Renal pelvis (tissue), 4 donors: ENCODE measurements around the gene SOCS1. TPM values are rescaled to one million over a fixed set of nuclear protein-coding genes. Genes with fewer than 3 reads are reported as not detected.

ENCODE experiments used
- DNase-seq: peaks from one replicate; pipeline ENCODE4 v3.0.0-alpha.2; 2013
- polyA plus RNA-seq, 3 donors: library from polyadenylated mRNA; unstranded; fragments of 120-200 nt; gene quantifications; one replicate each; pipeline ENCODE4 v1.2.1, GENCODE V29; 2013; ENCODE audit not compliant: insufficient read length in 3 of 3

The SOCS1 gene
- polyA plus RNA-seq, 3 donors: 4.8 to 9.1 (median 6.6) TPM

DNA sequence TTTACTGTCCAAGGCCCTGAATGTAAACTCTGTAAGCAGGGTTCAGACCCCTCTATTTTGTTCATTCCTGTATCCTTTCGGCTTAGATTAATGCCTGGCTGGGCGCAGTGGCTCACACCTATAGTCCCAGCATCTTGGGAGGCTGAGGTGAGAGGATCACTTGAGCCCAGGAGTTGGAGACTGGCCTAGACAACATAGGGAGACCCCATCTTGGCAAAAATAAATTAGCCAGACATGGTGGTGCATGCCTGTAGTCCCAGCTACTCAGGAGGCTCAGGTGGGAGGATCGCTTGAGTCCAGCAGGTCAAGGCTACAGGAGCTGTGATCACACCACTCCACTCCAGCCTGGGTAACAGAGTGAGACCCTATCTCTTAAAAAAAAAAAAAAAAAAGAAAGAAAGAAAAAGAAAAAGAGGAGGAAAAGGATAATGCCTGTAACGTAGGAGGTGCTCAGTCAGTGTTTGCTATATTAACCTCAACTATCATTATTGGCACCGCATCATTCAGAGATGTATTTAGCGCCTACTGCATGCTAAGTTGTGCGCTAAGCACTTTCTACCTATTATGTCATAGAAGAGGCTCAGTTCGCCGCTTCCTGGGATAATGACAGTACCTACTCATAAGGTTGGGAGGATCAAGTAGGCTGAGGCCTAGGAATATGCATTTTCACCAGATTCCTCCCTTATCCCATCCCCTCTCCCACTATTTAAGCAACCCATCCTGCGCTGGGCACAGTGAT lies 5.0 kb downstream of the SOCS1 start:
- no peak for DNase-seq

DNA sequence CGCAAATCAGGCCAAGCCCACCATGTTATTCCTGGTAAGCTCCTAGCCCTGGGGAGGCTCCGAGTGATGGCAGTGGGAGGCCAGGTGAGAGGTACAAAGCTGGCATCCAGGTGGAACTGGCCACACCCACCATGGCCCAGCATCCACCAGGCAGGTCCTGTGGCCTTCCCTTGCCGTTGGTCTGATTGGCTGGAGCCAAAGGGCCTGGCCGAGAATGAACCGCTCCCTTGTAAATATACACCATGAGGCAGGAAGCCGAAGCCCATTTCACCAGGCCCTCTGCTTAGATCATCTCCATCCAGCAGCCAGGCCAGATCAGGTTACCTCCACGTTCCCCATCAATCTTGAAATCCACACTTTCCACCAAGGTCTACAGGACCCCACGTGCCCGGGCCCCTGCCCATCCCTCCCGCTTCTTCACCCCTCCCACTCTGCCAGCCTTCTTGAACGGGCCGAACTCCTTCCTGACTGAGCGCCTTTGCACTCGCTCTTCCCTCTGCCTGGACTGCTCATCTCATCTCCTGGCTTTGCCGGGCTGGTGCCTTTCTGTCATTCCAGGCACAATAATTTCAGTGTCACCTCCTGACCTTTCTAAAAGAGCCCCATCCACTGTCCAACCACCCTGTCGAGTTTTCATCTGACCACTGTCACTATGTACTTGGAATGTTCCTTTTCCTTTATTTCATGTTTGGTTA lies 5.8 kb downstream of the SOCS1 start:
- peak; percentile 78 for DNase-seq

DNA sequence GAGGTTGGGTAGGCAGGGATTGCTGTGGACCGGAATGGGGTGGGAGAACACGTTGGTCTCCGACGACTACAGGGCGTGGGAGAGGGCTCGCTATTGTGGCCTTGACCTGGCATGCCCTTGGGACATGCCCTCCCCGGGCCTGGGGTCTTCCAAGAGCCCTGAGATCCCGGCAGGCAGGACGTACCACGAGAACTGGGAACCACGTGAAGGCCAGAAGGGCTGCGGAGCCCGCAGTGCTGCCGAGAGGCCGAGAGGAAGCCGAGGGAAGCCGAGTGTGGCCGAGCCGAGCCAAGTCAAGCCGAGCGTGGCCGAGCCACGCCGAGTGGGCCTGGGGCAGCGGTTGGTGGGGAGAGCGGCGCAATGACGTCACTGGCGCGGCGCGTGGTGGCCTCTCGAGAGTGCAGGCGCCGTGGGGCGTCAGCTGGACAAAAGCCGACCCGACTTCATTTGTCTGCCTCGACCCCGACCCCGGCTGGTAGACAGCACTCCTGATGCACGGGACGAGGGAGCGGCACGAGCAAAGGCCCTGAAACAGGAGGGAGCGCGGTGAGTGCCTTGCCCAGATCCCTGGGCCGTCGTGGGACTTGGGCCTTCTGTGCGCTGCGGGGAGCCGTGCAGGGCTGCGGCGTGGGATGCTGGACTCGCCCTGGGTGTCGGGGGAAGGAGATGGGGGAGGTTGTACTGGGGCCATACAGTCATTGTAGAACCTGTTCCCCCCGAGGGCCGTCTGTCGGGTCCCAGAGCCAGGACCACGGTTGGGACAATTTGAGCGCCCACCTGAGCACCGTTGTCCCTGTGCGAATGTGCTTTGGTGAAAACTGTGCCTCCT lies 6.6 kb downstream of the SOCS1 start:
- DNase-seq: no peak

DNA sequence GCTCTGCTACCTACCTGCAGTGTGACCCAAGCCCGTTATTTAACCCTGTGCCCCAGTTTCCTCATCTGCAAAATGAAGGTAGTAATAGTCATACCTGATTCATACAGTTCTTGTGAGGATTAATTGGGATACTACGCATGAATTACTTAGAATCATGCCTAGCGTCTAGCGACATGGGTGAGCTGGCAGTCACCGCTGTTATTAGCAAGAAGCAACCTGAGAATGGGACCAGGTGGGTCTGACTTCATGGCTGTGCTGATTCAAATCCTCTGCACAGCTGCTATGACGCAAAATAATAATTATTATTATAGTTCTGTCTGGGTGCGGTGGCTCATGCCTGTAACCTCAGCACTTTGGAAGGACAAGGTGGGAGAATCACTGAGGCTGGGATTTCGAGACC lies 7.9 kb downstream of the SOCS1 start:
- DNase-seq: no peak

DNA sequence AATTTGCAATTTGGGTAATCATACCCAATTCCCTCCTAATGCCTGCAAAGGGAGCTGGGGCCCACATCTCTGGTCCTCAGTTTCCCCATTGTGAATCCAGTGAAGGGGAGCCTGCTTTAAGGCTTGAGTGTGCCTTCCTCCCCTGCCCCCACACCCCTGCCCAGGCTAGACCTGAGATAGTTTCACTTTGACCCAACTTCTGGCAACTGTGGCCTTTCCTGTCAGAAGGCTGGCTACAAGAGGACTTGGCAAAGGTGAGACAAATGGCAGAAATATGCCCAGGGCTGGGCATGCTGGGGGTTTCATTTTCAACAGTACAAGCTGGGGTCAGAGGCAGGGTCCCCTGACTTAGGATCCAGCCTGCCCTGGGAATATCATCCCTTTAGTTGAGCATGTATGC lies 10.0 kb downstream of the SOCS1 start:
- no peak for DNase-seq

DNA sequence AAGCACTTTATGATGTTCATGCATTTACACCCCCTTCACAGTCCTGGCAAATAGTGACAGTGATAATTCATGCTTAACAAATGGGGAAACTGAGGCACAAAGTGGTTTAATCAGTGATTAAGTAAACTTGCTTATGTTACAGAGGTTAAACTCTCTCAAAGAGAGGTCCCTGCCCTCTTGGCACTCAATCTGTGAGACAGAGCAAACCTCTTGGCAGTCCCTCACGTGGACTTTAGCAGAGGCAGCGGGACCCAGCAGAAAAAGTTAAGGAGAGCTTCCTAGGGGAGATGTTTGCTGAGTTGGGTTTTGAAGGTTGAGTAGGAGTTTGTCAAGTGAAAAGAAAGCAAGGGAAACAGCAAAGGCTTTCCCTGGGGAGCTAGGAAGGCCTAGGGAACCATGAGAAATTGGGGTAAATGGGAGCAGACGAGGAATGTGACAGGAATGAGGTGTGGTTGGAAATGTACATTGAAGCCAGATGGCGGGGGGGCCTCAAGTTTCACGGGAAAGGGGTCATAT lies 10.7 kb downstream of the SOCS1 start:
- DNase-seq: no peak

DNA sequence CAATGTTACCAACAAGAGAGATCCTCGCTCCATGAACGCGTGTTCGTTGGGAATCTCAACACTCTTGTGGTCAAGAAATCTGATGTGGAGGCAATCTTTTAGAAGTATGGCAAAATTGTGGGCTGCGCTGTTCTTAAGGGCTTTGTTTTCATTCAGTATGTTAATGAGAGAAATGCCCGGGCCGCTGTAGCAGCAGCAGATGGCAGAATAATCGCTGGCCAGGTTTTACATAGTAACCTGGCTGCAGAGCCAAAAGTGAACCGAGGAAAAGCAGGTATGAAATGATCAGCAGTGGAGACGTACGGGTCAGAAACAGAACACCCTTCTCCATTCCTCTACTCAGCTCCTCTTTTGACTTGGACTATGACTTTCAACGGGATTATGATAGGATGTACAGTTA lies 13.3 kb downstream of the SOCS1 start:
- no peak for DNase-seq

DNA sequence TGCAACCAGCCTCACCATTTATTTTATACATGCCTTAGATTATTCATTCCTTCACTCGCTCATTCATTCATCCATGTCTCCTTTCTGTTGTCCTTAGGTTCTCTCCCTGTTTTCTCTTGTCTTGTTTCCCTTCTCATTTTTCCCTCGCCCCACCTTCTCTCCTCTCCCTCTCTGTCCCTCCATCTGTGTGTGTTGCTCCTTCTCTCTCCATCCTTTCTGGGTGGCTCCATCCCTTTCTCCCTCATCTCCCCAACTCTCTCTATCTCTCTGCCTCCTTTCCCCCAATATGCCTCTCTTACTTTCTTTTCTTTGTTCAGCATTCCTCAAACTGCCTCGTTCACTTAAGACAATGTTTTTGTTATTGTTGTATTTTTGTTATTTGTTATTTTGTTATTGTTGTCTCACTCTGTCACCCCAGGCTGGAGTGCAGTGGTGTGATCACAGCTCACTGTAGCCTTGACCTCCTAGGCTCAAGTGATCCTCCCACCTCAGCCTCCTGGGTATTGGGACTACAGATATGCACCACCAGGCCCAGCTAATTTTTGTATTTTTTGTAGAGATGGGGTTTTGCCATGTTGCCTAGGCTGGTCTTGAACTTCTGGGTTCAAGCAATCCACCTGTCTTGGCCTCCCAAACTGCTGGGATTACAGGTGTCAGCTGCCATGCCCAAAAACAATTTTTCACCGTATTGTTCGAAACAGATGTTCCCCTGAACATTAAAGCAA lies 14.4 kb downstream of the SOCS1 start:
- no peak for DNase-seq

DNA sequence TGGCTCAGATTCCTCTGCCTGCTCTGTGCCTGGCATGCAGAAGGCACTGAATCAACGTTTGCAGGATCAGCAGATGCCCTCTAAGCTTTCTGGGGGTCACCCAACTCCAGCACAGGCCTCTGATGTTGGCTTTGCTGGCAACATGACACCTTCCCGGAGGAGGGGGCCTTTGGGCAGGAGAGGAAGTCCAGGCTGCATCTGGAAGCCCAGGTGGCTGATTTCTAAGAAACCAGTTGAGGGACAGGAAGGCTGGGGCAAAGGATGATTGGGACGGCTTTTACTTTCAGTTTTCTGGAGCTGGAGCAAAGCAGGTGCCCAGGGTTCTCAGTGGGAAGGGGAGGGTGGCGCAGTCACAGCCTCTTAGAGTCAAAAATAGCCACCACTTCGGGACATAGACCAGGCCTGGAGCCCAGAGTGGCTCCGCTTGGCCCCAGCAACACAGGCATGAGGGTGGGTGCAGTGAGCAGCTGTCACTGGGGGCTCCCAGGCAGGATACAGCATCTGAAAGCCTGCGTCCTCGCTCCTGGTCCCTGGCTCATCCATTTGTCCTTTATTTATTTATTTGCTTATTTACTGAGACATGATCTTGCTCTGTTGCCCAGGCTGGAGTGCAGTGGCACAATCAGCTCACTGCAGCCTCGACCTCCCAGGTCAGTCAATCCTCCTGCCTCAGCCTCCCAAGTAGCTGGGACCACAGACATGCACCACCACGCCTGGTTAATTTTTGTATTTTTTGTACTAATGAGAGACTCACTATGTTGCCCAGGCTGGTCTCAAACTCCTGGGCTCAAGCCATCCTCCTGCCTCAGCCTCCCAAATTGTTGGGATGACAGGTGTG lies 15.1 kb downstream of the SOCS1 start:
- no peak for DNase-seq

DNA sequence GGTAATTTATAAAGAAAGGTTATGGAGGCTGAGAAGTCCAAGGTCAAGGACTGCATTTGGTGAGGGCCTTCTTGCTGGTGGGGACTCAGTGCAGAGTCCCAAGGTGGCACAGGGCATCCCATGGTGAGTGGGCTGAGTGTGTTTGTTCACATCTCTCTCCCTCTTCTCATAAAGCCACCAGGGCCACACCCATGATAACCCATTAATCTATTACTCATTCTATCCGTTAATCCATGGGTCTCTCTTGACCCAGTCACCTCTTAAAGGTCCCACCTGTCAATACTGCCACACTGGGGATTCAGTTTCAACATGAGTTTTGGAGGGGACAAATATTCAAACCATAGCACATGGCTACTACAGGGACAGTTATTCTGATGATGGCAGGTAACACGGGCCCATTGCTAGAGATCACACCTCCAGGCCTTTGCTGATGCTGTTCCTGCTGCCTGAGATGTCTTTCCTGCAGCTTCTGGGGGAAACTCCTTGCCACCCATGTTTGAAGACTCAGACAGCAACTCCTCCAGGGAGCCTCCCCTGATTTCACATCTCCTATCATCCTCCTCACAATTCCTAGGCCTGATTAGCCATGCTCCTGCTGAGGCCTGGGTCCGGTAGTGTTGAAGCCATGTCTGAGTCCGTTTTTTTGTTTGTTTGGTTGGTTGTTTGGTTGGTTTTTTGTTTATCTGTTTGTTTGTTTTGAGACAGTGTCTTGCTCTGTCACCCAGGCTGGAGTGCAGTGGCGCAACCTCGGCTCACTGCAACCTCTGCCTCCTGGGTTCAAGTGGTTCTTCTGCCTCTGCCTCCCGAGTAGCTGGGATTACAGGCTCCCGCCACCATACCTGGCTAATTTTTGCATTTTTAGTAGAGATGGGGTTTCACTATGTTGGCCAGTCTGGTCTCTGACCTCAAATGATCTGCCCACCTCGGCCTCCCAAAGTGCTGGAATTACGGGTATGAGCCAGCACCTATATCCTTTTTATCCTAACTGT lies 16.1 kb downstream of the SOCS1 start:
- no peak for DNase-seq

DNA sequence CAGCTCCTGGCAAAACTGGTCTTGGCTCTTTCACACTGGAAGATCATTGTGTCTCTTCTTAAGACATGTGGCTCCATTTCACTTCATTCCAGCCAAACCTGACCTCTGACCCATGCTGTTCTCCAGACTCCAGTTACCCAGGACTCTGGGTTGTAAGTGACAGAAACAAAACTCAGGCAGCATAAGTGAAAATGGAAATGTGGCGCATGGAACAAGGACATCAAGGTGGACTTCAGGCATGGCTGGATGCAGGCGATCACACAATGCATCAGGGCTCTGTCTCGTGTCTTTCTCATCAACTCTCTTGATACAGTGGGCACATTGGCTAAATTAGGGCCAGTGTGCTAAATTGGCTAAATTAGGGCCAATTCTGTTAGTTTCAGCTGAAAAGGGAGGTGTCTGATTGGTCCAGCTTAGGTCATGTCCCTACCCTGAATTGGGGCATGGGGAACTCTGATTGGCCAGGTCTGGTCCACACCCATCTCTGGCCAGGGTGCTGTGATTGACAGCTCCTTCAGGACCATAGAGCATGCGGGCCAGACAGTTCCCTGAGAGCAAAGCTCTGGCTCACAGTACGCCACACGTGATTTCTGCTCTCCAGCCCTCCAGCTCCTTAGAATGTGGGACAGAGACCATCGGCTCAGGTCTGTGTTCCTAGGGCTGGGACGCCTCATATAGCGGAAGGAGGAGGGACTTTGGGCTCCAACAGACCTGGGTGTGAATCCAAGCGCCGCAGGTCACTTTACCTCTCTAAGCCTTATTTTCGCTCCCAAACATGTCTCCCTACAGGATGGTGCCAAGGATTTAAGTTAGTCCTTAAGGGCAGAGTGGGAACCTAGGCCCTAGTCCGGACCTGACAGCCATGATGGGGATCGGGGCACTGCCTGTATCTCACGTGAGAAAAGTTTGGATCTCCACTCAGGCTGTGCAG lies 17.5 kb downstream of the SOCS1 start:
- DNase-seq: no peak

DNA sequence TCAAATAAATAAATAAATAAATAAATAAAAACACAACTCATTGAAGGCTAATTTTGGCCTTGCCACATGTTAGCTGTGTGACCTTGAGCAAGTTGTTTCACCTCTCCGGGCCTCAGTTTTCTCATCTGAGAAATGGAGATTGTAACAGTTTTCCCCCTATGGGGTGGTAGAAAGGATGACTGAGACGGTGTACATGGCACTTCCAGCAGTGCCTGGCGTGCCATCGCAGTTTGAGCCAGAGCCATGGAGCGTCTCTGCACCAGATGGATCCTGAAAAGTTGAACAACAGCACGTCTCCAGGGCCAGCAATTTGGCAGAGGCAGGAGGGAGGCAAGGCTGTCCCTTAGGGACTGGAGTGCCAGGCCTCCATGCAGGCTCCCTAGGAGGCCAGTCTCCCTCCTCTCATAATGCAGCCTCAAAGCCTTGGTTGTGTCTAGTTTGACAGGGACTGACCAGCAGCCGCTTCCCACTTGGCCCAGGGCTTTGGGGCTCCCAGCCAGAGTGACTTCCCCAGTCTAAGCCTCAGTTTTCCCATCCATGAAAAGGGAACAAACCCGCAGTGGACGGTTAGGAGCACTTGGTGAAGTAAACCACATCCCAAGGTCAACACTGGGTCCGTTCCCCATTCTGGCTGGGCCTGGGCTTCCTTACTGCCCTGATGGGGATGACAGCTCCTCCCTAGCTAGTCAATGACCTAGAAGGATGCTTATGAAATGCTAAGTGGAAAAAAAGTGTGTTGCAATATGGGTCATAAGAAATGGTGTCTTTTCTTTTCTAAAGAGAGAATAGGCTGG lies 19.3 kb downstream of the SOCS1 start:
- no peak for DNase-seq

DNA sequence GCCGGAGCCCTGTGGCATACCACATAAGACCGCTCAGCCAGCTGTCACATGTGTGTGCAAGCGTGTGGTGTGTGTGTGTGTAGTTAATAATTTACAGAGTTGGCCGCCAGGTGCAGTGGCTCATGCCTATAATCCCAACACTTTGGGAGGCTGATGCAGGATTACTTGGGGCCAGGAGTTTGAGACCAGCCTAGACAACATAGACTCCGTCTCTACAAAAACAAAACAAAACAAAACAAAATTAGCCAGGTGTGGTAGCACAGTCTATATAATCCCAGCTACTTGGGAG lies 20.4 kb downstream of the SOCS1 start:
- DNase-seq: no peak

DNA sequence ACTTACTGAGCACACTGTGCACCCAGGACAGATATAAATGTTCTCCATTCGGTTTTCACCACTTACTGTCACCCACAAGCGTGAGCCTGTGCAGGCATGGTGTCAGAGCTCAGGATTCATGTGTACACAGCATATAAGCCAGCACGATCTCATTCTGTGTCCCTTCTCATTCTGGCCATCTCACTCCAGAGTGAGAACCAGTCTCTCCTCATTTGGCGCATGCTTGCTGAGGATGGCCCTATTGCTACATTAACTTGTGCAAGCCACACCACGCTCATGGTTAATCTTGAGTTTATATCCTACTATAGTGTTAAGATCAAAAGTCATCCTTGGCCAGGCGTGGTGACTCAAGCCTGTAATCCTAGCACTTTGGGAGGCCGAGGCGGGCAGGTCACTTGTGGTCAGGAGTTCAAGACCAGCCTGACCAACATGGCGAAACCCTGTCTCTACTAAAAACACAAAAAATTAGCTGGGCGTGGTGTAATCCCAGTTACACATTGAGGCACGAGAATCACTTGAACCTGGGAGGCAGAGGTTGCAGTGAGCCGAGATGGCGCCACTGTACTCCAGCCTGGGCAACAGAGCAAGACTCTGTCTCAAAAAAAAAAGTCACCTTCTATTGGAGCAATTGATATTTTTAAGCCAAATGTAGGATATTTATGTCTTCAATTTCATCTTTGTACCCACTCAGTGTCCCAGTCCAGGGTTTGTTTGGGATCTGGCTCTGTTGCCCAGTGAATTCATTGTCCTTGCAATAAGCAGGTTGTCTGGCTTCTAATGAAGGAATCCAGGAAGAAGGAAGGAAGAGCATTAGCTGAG lies 20.9 kb downstream of the SOCS1 start:
- no peak for DNase-seq

DNA sequence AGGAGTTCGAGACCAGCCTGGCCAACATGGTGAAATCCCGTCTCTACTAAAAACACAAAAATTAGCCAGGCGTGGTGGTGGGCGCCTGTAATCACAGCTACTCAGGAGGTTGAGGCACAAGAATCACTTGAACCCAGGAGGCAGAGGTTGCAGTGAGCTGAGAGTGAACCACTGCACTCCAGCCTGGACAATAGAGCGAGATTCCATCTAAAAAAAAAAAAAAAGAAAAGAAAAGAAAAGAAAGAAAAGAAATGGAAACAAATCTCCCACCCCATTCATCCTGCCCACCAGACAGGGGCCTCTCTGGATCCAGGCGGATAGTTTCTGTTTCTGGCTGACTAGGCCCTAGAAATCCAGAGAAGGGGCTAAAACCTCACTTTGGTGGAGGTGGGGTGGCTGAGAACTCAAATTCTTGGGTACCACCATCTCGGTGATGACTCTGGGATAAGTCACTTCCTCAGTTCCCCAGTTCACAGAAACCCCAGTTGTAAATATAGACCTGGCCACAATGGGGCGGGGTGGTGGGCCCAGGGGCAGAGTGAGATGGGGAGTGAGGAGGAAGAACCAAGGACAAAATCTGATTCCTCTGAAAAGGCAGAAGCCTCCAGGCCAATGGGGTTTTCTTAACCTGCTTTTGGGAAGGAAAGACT lies 22.2 kb downstream of the SOCS1 start:
- no peak for DNase-seq
